SIG-M5 (cell line): ENCODE data around the gene XPO6.
A peak's percentile ranks its signal among the peaks of the same experiment; 100 is the strongest.
"Not testable (repeated sequence)": the region's sequence is repeated elsewhere in the genome, so short reads cannot be mapped to it uniquely, and the experiment has no call there.

Source experiments
- DNase-seq: peaks from one replicate; lab custom pipeline; 2025; lab: John Stamatoyannopoulos, UW

XPO6 gene

DNA sequence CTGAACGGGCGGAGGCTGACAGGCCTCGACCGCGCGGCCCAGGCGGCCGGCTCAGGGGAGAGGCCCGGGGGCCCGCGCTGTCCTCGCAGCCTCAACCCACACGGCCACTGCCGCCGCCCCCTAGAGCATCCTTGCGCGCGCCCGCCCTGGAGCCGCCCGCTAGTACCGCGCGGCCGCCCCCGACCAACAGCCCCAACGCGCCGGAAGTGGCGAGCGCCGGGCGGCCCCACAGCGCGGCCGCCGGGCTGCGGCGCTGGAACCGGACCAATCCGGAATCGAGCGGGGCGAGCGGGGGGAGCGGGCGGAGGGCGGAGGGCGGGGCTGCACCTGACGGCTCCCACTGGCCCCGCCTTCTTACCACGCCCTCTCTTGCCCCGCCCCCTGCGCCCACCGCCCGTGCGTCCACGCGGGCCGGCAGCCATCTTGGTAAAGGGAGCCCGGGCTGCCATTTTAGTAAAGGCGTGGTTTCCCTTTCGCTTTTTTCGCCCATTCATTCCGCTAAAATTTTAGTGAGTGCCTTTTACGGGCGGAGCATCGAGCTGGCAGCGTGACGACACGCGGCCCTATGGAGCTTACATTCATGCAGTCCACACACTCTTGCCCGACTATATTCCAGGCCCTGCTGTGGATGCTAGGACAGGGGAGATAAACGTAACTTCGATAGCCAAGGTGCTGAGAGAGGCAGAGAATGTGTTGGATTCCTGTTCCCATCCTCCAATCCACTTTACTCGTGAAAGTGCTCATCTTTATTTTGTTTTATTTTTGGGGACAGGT is at the start of gene XPO6:
Gene XPO6 (minus strand): TSS at position 208 of the 774 bp plus-strand sequence. CDS start 597 bp downstream, outside the sequence.
- DNase-seq: peak; percentile 38

GRCh38 chr16:28260193-28260592 is 48.4 kb upstream of the XPO6 start:
- no peak for DNase-seq

- DNase-seq: no peak
These were observed 48.0 kb upstream of the XPO6 start for GRCh38 chr16:28259781-28260150.

GRCh38 chr16:28259091-28259780 is 47.5 kb upstream of the XPO6 start:
- DNase-seq: no peak

DNA sequence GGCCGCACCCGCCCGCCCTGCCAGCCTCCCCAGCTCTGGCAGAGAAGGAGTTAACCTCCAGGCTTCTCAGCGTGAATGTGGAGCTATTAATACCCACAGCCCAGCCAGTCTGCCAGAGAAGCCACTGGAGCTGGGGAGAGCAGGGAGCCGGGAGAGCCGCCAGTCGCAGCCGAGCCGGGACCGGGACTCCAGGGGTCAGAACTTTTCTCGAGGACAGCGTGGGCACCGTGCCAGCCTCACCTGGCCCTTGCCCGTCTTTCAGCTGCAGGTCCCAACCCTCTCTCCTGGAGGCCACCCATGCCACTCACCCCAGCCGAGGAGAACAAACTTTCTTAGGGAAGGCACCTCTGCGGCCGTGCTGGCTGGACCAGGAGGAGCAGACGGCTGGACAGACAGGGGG is 46.8 kb upstream of the XPO6 start:
- DNase-seq: no peak

GRCh38 chr16:28257256-28257655 is 45.5 kb upstream of the XPO6 start:
- no peak for DNase-seq

GRCh38 chr16:28255838-28256237 is 44.1 kb upstream of the XPO6 start:
- no peak for DNase-seq

DNA sequence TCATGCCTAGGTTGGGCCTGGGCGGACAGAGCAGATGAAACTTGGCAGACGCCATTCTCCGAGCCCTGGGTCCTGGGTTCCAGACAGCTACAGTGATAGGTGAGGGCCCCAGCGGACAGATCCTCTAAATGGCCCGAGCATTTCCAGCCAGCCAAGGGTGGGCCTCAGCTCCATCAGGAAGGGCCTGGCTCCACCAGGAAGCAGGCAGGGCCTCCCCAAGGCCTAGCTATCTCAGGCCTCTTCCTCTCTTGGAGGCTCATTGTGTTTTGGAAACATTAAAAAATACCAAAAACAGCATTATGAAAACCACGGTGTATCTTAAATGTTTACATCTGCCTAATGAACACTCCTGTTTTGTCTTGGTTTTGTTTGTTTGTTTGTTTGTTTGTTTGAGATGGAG is 42.4 kb upstream of the XPO6 start:
- DNase-seq: no peak

DNA sequence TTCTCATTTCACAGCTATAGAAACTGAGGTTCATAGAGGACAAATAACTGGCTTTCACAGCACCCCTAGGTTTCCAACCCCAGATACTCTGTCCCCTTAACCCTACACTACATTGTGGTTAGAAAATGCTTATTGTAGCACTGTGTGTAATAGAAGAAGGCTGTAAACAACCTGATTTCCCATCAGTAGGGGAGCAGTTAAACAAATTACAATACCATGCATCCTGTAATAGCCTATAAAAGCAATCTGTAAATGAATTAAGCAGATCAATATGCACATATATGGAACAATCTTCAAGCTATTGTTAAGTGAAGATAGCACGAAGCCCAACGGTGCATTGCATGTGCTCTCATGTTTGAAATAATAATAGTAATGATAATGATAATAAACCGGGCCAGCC is 39.2 kb upstream of the XPO6 start:
- DNase-seq: no peak

- DNase-seq: not testable (repeated sequence)
These were observed 37.7 kb upstream of the XPO6 start for GRCh38 chr16:28249483-28249882.

- DNase-seq: no peak
These were observed 30.2 kb upstream of the XPO6 start for GRCh38 chr16:28241924-28242323.

DNA sequence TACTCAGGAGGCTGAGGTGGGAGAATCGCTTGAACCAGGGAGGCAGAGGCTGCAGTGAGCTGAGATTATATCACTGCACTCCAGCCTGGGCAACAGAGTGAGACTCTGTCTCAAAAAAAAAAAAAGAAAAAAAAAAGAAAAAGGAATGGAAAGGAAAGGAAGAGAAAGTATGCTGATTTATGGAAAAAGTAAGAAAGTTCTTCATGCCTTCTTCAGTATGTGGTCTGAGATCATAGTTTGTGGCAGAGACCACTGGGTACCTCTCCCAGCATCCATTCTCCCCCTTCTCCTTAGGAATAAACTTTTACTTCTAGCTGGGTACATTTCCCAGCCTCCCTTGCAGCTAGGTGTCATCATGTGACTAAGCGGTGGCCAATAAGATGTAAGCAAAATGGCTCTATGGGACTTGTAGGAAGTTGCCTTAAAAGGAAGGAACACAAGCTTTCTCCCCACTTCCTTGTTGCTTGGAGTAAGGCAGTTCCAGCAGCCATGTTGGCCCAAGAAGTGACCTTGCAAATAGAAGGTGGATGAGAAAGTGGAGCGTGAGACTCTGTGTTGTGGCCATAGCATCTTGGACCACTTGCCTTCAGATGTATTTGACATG is 26.1 kb upstream of the XPO6 start:
- DNase-seq: no peak

GRCh38 chr16:28231763-28232162 is 20.0 kb upstream of the XPO6 start:
- DNase-seq: no peak

DNA sequence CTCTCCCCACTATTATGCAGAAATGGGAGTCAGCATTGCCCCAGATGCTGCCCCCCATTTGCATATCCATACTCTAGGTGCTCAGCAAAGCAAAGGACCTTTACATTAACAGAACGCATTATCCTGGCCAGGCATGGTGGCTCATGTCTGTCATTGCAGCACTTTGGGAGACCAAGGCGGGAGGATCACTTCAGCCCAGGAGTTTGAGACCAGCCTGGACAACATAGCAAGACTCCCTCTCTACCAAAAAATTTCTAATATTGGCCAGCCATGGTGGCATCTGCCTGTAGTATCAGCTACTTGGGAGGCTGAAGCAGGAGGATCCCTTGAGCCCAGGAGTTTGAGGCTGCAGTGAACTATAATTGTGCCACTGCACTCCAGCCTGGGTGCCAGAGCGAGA is 12.1 kb upstream of the XPO6 start:
- not testable (repeated sequence) for DNase-seq

DNA sequence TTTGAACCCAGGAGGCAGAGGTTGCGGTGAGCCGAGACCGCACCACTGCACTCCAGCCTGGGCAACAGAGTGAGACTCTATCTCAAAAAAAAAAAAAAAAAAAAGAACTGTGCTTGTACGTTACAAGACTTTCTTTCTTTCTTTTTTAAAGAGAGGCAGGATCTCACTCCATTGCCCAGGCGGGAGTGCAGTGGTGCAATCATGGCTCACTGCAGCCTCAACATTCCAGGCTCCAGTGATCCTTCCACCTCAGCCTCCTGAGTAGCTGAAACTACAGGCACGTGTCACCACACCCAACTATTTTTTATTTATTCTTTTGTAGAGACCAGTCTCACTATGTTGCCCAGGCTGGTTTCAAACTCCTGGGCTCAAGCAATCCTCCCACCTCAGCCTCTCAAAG is 8.0 kb upstream of the XPO6 start:
- not testable (repeated sequence) for DNase-seq

- no peak for DNase-seq
These were observed 7.5 kb upstream of the XPO6 start for GRCh38 chr16:28219282-28219681.

- DNase-seq: no peak
These were observed 6.3 kb upstream of the XPO6 start for GRCh38 chr16:28218109-28218508.

DNA sequence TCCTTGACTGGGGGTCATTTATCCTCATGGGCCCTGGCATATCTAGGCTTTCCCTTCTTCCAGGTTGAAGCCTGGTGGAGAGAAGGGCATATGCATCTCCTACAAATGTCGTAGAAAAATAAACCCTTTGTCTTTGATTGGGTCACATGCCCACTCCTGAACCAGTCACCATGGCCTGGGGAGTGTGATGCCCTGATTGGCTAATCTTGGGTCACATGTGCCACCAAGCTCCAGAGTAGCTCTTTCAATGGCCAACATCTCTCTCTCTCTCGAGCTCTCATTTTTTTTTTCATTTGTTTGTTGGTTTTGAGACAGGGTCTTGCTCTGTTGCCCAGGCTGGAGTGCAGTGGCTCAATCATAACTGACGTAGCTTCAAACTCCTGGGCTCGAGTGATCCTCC is 5.6 kb upstream of the XPO6 start:
- no peak for DNase-seq

- no peak for DNase-seq
These were observed 1.6 kb upstream of the XPO6 start for GRCh38 chr16:28213396-28213795.

DNA sequence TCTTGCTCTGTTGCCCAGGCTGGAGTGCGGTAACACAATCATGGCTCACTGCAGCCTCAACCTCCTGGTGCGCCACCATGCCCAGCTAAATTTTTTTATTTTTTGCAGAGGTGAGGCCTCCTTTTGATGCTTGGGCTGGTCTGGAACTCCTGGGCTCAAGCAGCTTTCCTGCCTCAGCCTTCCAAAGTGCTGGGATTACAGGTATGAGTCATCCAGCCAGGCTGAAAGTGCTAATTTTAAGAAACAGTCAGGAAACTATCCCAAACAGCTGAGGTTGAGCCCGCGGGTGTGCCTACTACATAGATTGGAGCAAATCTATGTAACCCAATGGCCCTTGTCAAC is 738 bp upstream of the XPO6 start:
- no peak for DNase-seq

DNA sequence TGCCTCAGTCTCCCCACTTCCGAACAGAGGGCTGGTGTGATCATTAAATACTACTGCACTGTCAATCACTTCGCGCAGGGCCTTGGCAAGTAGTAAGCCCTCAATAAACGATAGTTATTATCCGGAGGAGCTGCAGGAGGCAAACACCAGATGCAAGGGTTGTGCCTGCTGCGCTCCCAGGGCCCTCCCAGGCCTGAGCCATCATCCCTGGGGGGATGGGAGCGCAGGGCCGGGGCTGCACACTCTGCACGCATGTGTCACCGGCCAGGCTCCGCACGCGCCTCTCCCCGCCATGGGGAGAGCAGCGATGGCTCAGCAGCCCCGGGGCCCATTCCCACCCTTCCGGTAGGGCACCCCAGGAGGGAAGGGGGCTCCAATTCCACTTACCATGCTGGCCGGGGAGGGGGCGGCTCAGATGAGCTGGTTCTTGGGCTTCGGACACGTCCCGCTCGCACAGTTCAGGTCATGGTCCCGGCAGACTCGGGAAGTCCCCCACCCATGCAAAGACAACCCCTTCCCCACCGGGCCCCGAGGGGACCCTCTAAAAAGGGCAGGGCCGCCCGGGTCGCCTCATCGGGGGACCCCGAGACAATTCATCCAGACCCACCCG is 681 bp downstream of the XPO6 start:
- no peak for DNase-seq

DNA sequence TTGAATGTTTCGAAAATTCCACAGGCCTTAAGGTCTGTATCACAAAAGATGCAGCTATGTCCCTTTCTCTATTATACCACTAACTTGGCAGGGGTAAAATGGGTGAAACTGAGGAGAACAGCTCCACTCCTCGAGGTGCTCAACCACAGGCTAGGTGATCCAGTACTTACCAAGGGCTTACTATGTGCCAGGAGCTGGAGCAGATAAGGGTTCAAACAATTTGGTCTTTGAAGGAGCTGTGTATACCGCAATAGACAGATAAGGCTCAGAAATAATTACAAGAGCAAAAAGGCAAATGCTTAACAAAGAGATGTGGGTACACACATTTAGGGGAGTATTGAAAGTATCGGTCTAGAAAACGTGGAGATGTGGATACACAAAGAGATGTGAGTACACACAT is 1.5 kb downstream of the XPO6 start:
- no peak for DNase-seq

DNA sequence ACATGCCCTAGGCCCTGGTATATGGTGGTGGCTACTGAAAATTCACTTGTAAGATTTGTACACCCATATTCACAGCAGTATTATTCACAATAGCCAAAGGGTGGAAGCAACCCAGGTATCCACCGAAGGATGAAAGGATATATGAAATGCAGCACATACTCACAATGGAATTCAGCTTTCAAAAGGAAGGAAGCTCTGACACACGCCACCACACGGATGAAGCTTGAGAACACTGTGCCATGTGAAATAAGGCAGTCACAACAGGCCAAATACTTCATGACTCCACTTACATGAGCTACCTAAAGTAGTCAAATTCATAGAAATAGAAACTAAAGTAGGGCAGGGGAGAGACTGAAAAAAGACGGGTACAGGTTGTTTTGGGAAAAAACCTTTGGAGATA is 2.9 kb downstream of the XPO6 start:
- DNase-seq: no peak
